ENCODE results near the gene GPN2. TPM values are rescaled to one million over a fixed set of nuclear protein-coding genes. Genes with fewer than 3 reads are reported as not detected.
A peak's percentile ranks its signal among the peaks of the same experiment; 100 is the strongest.

GPN2 gene
- polyA plus RNA-seq, 2 of the 4 experiments (the other 2 are of a cell fraction), result 16.9 to 18.1 TPM

GRCh38 chr1:26827663-26828062 is 62.4 kb downstream of the GPN2 start:
- 44% methylated on average over 11 of the region's 11 CpGs for WGBS (ENCODE audit: missing lambda C conversion rate)
- POLR2A ChIA-PET, result no interaction called here
- Histone ChIP-seq H3K27ac (peak overlapping the region; percentile 75 to 91), H3K4me3 (peak overlapping the region; percentile 94), H3K4me2 (peak overlapping the region; percentile 80), H3K4me1 (peaks cover 34% of the 10 kb centered on the region), H3K9me3 (no peaks in the 10 kb centered on the region)
- TF ChIP-seq USF2 (IDR thresholded peaks at IDR 0.05), result no peak
- TF ChIP-seq CTCF (IDR thresholded peaks at IDR 0.05), result no peak
- TF ChIP-seq ATOH8 (CRISPR knock-in tag; IDR thresholded peaks at IDR 0.05; ENCODE audit: low read depth), result no peak
- TF ChIP-seq EP300 (IDR thresholded peaks at IDR 0.05), result no peak
- no peak for TF ChIP-seq POLR2A (IDR thresholded peaks at IDR 0.05; ENCODE audit: low read length)
- no peak for TF ChIP-seq TP53 (CRISPR knock-in tag; IDR thresholded peaks at IDR 0.05)
- no peak for TF ChIP-seq SREBF2 (IDR thresholded peaks at IDR 0.05)
- no peak for TF ChIP-seq EHMT2 (IDR thresholded peaks at IDR 0.05; ENCODE audit: low read depth)
- no peak for TF ChIP-seq TFCP2L1 (CRISPR knock-in tag; IDR thresholded peaks at IDR 0.05)
- no peak for TF ChIP-seq RFX5 (IDR thresholded peaks at IDR 0.05)
- no peak for TF ChIP-seq MAX (IDR thresholded peaks at IDR 0.05)
- TF ChIP-seq KDM5A (IDR thresholded peaks at IDR 0.05), result no peak
- DNase-seq (ENCODE audit: low read depth in 1 of 2, low spot score in 1 of 2), result no peak
- FAIRE-seq, result no peak
- CTCF ChIA-PET, result interaction anchor here (0.9 to 1.6 kb wide), 3 partner anchors 17 to 225 kb away, joined by 3 to 6 read pairs (median 4); no protein-coding TSS in a partner anchor
- ATAC-seq, result no peak

GRCh38 chr1:26827106-26827604 is 62.9 kb downstream of the GPN2 start:
- CTCF ChIA-PET, result interaction anchor here (1.2 to 1.6 kb wide), 3 partner anchors 22 to 225 kb away, joined by 4 to 6 read pairs (median 4); no protein-coding TSS in a partner anchor
- peak overlapping the region; percentile 80 for H3K4me2 ChIP-seq
- peaks cover 34% of the 10 kb centered on the region for H3K4me1 ChIP-seq
- H3K27ac ChIP-seq, result peak overlapping the region; percentile 75 to 91
- 0 out of 6 replicates have a peak, but pooled peaks of 1 of the 2 experiments have one; percentile 2 for ATAC-seq
- no peak for FAIRE-seq
- H3K4me3 ChIP-seq, result peak overlapping the region; percentile 94
- TF ChIP-seq EP300 (IDR thresholded peaks at IDR 0.05), result no peak
- TF ChIP-seq KDM5A (IDR thresholded peaks at IDR 0.05), result no peak
- no peak for TF ChIP-seq MYC (IDR thresholded peaks at IDR 0.05; ENCODE audit: borderline replicate concordance, low read length)
- no peak for TF ChIP-seq MAZ (IDR thresholded peaks at IDR 0.05; ENCODE audit: borderline replicate concordance, low read depth, low read length)
- no peak for TF ChIP-seq MAFK (IDR thresholded peaks at IDR 0.05; ENCODE audit: partially characterized antibody)
- no peak for TF ChIP-seq FOSB (CRISPR knock-in tag; IDR thresholded peaks at IDR 0.05)
- no peak for TF ChIP-seq PHF8 (IDR thresholded peaks at IDR 0.05; ENCODE audit: borderline replicate concordance, low read depth)
- TF ChIP-seq NFE2L2 (conservative IDR thresholded peaks at IDR 0.05; ENCODE audit: low read length), result no peak
- TF ChIP-seq POLR2A (IDR thresholded peaks at IDR 0.05; ENCODE audit: low read length), result no peak
- no peaks in the 10 kb centered on the region for H3K9me3 ChIP-seq
- POLR2A ChIA-PET, result no interaction called here
- DNase-seq (ENCODE audit: low read depth in 1 of 2, low spot score in 1 of 2), result no peak
- 0% methylated on average over 9 of the region's 17 CpGs for WGBS (ENCODE audit: missing lambda C conversion rate)
